GM12878 (cell line): ENCODE measurements around the gene EMP3. TPM values are rescaled to one million over a fixed set of nuclear protein-coding genes. Genes with fewer than 3 reads are reported as not detected.
A peak's percentile ranks its signal among the peaks of the same experiment; 100 is the strongest.

ENCODE experiments used
- ATF3 ChIP-seq: IDR thresholded peaks from 2 replicates; pipeline ENCODE4 v1.6.1; 2011; ENCODE audit warnings: low read depth, mild to moderate bottlenecking, low read length, moderate library complexity, borderline replicate concordance; ENCODE audit errors: extremely low read depth
- BHLHE40 ChIP-seq, 2 experiments: fragments of 450-650 bp in 1 of 2; IDR thresholded peaks; 2 replicates each; pipeline ENCODE4 v1.6.1; 2011 to 2017; ENCODE audit warnings: low read depth in 2 of 2, borderline replicate concordance in 1 of 2, improper control_type of control experiment in 1 of 2, low read length in 1 of 2, mild to moderate bottlenecking in 1 of 2
- BRCA1 ChIP-seq: IDR thresholded peaks from 2 replicates; pipeline ENCODE4 v1.6.1; 2011; ENCODE audit warnings: low read depth, low read length, improper control_type of control experiment
- CBFB ChIP-seq: IDR thresholded peaks from 2 replicates; pipeline ENCODE4 v1.6.1; 2016; ENCODE audit warnings: antibody characterized with exemption, low read depth
- CHD2 ChIP-seq: IDR thresholded peaks from 2 replicates; pipeline ENCODE4 v1.6.1; 2011; ENCODE audit warnings: low read depth, low read length, improper control_type of control experiment, borderline replicate concordance
- CHD4 ChIP-seq: fragments of 200-600 bp; sonication (generic); IDR thresholded peaks from 2 replicates; pipeline ENCODE4 v1.6.1; 2016; ENCODE audit warnings: mild to moderate bottlenecking
- DPF2 ChIP-seq: fragments of 450-650 bp; IDR thresholded peaks from 2 replicates; pipeline ENCODE4 v1.6.1; 2017; ENCODE audit warnings: mild to moderate bottlenecking
- EP300 ChIP-seq, 2 experiments: fragments of 150-350 bp in 1 of 2; IDR thresholded peaks; 2 replicates each; pipeline ENCODE4 v1.6.1; 2011 to 2012; ENCODE audit warnings: low read depth in 2 of 2, low read length in 2 of 2, borderline replicate concordance in 1 of 2, improper control_type of control experiment in 1 of 2, inconsistent platforms in 1 of 2; ENCODE audit not compliant: control insufficient read depth in 1 of 2
- FOXK2 ChIP-seq: fragments of 450-650 bp; IDR thresholded peaks from 2 replicates; pipeline ENCODE4 v1.6.1; 2017; ENCODE audit warnings: mild to moderate bottlenecking, moderate library complexity
- JUND ChIP-seq: IDR thresholded peaks from 2 replicates; pipeline ENCODE4 v1.6.1; 2012; ENCODE audit warnings: low read depth, mild to moderate bottlenecking, low read length, improper control_type of control experiment, moderate library complexity
- KLF5 ChIP-seq: fragments of 450-650 bp; IDR thresholded peaks from 2 replicates; pipeline ENCODE4 v1.6.1; 2014; ENCODE audit warnings: mild to moderate bottlenecking; ENCODE audit not compliant: partially characterized antibody
- MYB ChIP-seq: fragments of 150-350 bp; IDR thresholded peaks from 2 replicates; pipeline ENCODE4 v1.6.1; 2014; ENCODE audit warnings: mild to moderate bottlenecking, low read depth, low read length, borderline replicate concordance
- NR2F1 ChIP-seq: fragments of 450-650 bp; conservative IDR thresholded peaks from 2 replicates; pipeline ENCODE4 v1.6.1; 2017; ENCODE audit warnings: mild to moderate bottlenecking
- PAX5 ChIP-seq: IDR thresholded peaks from 2 replicates; pipeline ENCODE4 v1.6.1; 2011; ENCODE audit warnings: low read depth, low read length, borderline replicate concordance
- PAX8 ChIP-seq: fragments of 450-650 bp; IDR thresholded peaks from 2 replicates; pipeline ENCODE4 v1.6.1; 2017; ENCODE audit warnings: mild to moderate bottlenecking, moderate library complexity
- PML ChIP-seq: IDR thresholded peaks from 2 replicates; pipeline ENCODE4 v1.6.1; 2012; ENCODE audit warnings: low read length, inconsistent platforms
- RELA ChIP-seq: fragments of 450-650 bp; IDR thresholded peaks from 2 replicates; pipeline ENCODE4 v1.8.0; 2014; ENCODE audit warnings: borderline replicate concordance; ENCODE audit not compliant: partially characterized antibody
- REST ChIP-seq: IDR thresholded peaks from 2 replicates; pipeline ENCODE4 v1.6.1; 2012; ENCODE audit warnings: mild to moderate bottlenecking, low read depth, low read length
- SIX5 ChIP-seq: IDR thresholded peaks from 2 replicates; pipeline ENCODE4 v1.6.1; 2011; ENCODE audit warnings: mild to moderate bottlenecking, low read depth, low read length, moderate library complexity; ENCODE audit not compliant: severe bottlenecking
- STAT3 ChIP-seq: IDR thresholded peaks from 2 replicates; pipeline ENCODE4 v1.6.1; 2011; ENCODE audit warnings: low read depth, low read length, improper control_type of control experiment
- YY1 ChIP-seq: IDR thresholded peaks from 2 replicates; pipeline ENCODE4 v1.6.1; 2011; ENCODE audit warnings: low read depth, mild to moderate bottlenecking, low read length
- polyA plus RNA-seq, 11 experiments: library from polyadenylated mRNA; depleted of rRNA in 4 of 11; unstranded in 6 of 11; stranded (reverse) in 5 of 11; fragments of >200 nt; fragmentation: Nextera tagmentation in 4 of 11; fragmentation: Illumina TruSeq in 1 of 11; extraction: Ambion mirVana in 4 of 11; extraction: Trizol in 1 of 11; gene quantifications; 1 replicate in 1 of 11; 2 replicates in 10 of 11; pipeline versions ENCODE4 v1.2.1 to v1.2.3, GENCODE V29; 2011 to 2016; ENCODE audit warnings: inconsistent platforms in 2 of 11, missing spikeins in 2 of 11, low read depth in 1 of 11
- total RNA-seq, 4 experiments: library from RNA; depleted of rRNA in 3 of 4; stranded (reverse); fragments of >200 nt in 3 of 4; fragmentation: Illumina TruSeq in 1 of 4; extraction: Trizol in 1 of 4; gene quantifications; 2 replicates each; pipeline versions ENCODE4 v1.2.1 to v1.2.3, GENCODE V29; 2013 to 2021
- TF ChIP-seq, protein P1 (sequence below): IDR thresholded peaks from 2 replicates; pipeline ENCODE4 v1.6.1; 2012; ENCODE audit warnings: low read depth, low read length, improper control_type of control experiment
- TF ChIP-seq, protein P2 (sequence below): fragments of 450-650 bp; IDR thresholded peaks from 2 replicates; pipeline ENCODE4 v1.6.1; 2018; ENCODE audit warnings: mild to moderate bottlenecking, low read depth, moderate library complexity; ENCODE audit not compliant: partially characterized antibody

Gene EMP3
- total and polyA plus RNA-seq, 10 of the 15 experiments (the other 5 are each of a cell fraction or from before 2014, with no cell fraction given), result 53.2 to 224 (median 134) TPM

- TF ChIP-seq, protein P1, sequence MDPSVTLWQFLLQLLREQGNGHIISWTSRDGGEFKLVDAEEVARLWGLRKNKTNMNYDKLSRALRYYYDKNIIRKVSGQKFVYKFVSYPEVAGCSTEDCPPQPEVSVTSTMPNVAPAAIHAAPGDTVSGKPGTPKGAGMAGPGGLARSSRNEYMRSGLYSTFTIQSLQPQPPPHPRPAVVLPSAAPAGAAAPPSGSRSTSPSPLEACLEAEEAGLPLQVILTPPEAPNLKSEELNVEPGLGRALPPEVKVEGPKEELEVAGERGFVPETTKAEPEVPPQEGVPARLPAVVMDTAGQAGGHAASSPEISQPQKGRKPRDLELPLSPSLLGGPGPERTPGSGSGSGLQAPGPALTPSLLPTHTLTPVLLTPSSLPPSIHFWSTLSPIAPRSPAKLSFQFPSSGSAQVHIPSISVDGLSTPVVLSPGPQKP, result no peak
- TF ChIP-seq ATF3, result no peak
- TF ChIP-seq JUND, result no peak
- TF ChIP-seq NR2F1, result peak; percentile 46
- peak; percentile 28 for TF ChIP-seq SIX5
- no peak for TF ChIP-seq STAT3
- peak; percentile 35 for TF ChIP-seq KLF5
- TF ChIP-seq CHD2, result peak; percentile 89; the same call in 1 of the 2 replicates
- no peak for TF ChIP-seq CHD4
- TF ChIP-seq FOXK2, result no peak
- no peak for TF ChIP-seq REST
- TF ChIP-seq RELA, result no peak
- TF ChIP-seq PML, result no peak
- TF ChIP-seq PAX8, result no peak
- peak in 1 of 2 experiments; percentile 33; a peak in 1 of 4 replicates for TF ChIP-seq EP300 (IDR thresholded peaks at IDR 0.05; ENCODE audit: borderline replicate concordance in 1 of 2, control insufficient read depth in 1 of 2, low read depth in 2 of 2, low read length in 2 of 2)
- TF ChIP-seq BHLHE40 (IDR thresholded peaks at IDR 0.05; ENCODE audit: borderline replicate concordance in 1 of 2, low read depth in 2 of 2, low read length in 1 of 2), result peak; percentile 94 to 97
- TF ChIP-seq CBFB, result peak; percentile 70
- no peak for TF ChIP-seq PAX5
- TF ChIP-seq, protein P2, sequence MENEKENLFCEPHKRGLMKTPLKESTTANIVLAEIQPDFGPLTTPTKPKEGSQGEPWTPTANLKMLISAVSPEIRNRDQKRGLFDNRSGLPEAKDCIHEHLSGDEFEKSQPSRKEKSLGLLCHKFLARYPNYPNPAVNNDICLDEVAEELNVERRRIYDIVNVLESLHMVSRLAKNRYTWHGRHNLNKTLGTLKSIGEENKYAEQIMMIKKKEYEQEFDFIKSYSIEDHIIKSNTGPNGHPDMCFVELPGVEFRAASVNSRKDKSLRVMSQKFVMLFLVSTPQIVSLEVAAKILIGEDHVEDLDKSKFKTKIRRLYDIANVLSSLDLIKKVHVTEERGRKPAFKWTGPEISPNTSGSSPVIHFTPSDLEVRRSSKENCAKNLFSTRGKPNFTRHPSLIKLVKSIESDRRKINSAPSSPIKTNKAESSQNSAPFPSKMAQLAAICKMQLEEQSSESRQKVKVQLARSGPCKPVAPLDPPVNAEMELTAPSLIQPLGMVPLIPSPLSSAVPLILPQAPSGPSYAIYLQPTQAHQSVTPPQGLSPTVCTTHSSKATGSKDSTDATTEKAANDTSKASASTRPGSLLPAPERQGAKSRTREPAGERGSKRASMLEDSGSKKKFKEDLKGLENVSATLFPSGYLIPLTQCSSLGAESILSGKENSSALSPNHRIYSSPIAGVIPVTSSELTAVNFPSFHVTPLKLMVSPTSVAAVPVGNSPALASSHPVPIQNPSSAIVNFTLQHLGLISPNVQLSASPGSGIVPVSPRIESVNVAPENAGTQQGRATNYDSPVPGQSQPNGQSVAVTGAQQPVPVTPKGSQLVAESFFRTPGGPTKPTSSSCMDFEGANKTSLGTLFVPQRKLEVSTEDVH, result peak; percentile 95
- TF ChIP-seq MYB, result no peak
- TF ChIP-seq DPF2, result no peak; the same call in 1 of the 2 replicates
- 0 out of 2 replicates have a peak, but pooled peaks have one; percentile 50 for TF ChIP-seq YY1
- no peak for TF ChIP-seq BRCA1
Observed at GRCh38 chr19:48363810-48364597, 38.7 kb downstream of the EMP3 start, which contains the start of the genes SYNGR4 and TMEM143 (continued).
